SK-N-SH (cell line): ENCODE data around the gene REEP1. TPM values are rescaled to one million over a fixed set of nuclear protein-coding genes. Genes with fewer than 3 reads are reported as not detected.

ENCODE experiments used
- CTCF ChIA-PET: fragments of 300-600, 350-600 bp; formaldehyde crosslinking; extraction: SDS; loops from one replicate; lab custom pipeline; 2021; lab: Yijun Ruan, JAX
- POLR2A ChIA-PET: fragments of 350-600 bp; sonication (Branson Sonifier 250); formaldehyde crosslinking; extraction: SDS; loops from one replicate; lab custom pipeline; 2020; ENCODE audit warnings: antibody characterized with exemption, inconsistent platforms; lab: Yijun Ruan, JAX
- DNase-seq: peaks from one replicate; pipeline ENCODE4 v3.0.0; 2012
- H2AFZ ChIP-seq: fragments of 200-600 bp; sonication (generic); 2 replicates; pipeline ENCODE4 v1.8.1; 2016; ENCODE audit warnings: antibody characterized with exemption, mild to moderate bottlenecking, low read depth
- H3F3A ChIP-seq: fragments of 200-600 bp; sonication (generic); replicated peaks from 2 replicates; pipeline ENCODE3; 2016; ENCODE audit warnings: antibody characterized with exemption, mild to moderate bottlenecking; ENCODE audit not compliant: insufficient read depth
- H3K27ac ChIP-seq, 2 experiments: fragments of 200-500 bp in 1 of 2; fragments of 200-600 bp in 1 of 2; sonication (Bioruptor generic) in 1 of 2; sonication (generic), shearing (Covaris generic) in 1 of 2; 2 replicates each; pipeline versions ENCODE4 v1.5.1 to v1.6.1; 2014 to 2016; ENCODE audit warnings: low read depth in 2 of 2, inconsistent platforms in 1 of 2, low read length in 1 of 2, mild to moderate bottlenecking in 1 of 2, mixed read lengths in 1 of 2
- H3K27me3 ChIP-seq: fragments of 200-600 bp; sonication (generic), shearing (Covaris generic); 2 replicates; pipeline ENCODE4 v1.6.1; 2016; ENCODE audit warnings: mixed run types; ENCODE audit not compliant: insufficient read depth
- H3K36me3 ChIP-seq, 2 experiments: fragments of 200-500 bp in 1 of 2; fragments of 200-600 bp in 1 of 2; sonication (Bioruptor generic) in 1 of 2; sonication (generic) in 1 of 2; replicated peaks in 1 of 2; 2 replicates each; pipeline versions ENCODE3 to v1.5.1; 2014 to 2016; ENCODE audit warnings: low read length in 1 of 2, mild to moderate bottlenecking in 1 of 2; ENCODE audit not compliant: insufficient read depth in 2 of 2, control insufficient read depth in 1 of 2
- H3K4me1 ChIP-seq, 2 experiments: fragments of 200-500 bp in 1 of 2; fragments of 200-600 bp in 1 of 2; sonication (Bioruptor generic) in 1 of 2; sonication (generic), shearing (Covaris generic) in 1 of 2; 2 replicates each; pipeline versions ENCODE4 v1.5.1 to v1.6.1; 2014 to 2016; ENCODE audit warnings: low read depth in 1 of 2, low read length in 1 of 2, mixed run types in 1 of 2; ENCODE audit not compliant: insufficient read depth in 2 of 2, control insufficient read depth in 1 of 2
- H3K4me2 ChIP-seq: fragments of 200-600 bp; sonication (generic), shearing (Covaris generic); 2 replicates; pipeline ENCODE4 v1.6.1; 2017; ENCODE audit warnings: mixed run types
- H3K4me3 ChIP-seq, 2 experiments: fragments of 200-500 bp in 1 of 2; fragments of 200-600 bp in 1 of 2; sonication (Bioruptor generic) in 1 of 2; sonication (generic), shearing (Covaris generic) in 1 of 2; 2 replicates each; pipeline versions ENCODE4 v1.5.1 to v1.8.1; 2014 to 2016; ENCODE audit warnings: low read depth in 2 of 2, inconsistent platforms in 1 of 2, low read length in 1 of 2, mild to moderate bottlenecking in 1 of 2, mixed read lengths in 1 of 2, moderate library complexity in 1 of 2
- H3K79me2 ChIP-seq: fragments of 200-600 bp; sonication (generic); 2 replicates; pipeline ENCODE4 v1.8.1; 2017; ENCODE audit warnings: mild to moderate bottlenecking; ENCODE audit not compliant: insufficient read depth
- H3K9ac ChIP-seq: fragments of 200-600 bp; sonication (generic); 2 replicates; pipeline ENCODE4 v1.6.1; 2017; ENCODE audit warnings: mixed run types
- H3K9me2 ChIP-seq: fragments of 200-600 bp; sonication (generic); 2 replicates; pipeline ENCODE4 v1.6.1; 2017; ENCODE audit warnings: mixed run types
- H3K9me3 ChIP-seq: fragments of 200-600 bp; sonication (generic); 2 replicates; pipeline ENCODE4 v1.6.1; 2017; ENCODE audit warnings: mixed run types, mild to moderate bottlenecking, moderate library complexity
- H4K20me1 ChIP-seq: fragments of 200-600 bp; sonication (generic); 2 replicates; pipeline ENCODE4 v1.6.1; 2017; ENCODE audit warnings: mild to moderate bottlenecking, mixed run types; ENCODE audit not compliant: insufficient read depth
- EP300 ChIP-seq, 2 experiments: IDR thresholded peaks; 2 replicates each; pipeline versions ENCODE4 v1.4.0 to v1.6.1; 2012; ENCODE audit warnings: borderline replicate concordance in 1 of 2, low read depth in 1 of 2, low read length in 1 of 2
- FOXM1 ChIP-seq: IDR thresholded peaks from 2 replicates; pipeline ENCODE4 v1.4.0; 2012; ENCODE audit warnings: low read depth, mild to moderate bottlenecking
- IRF3 ChIP-seq: fragments of 150-350 bp; IDR thresholded peaks from 2 replicates; pipeline ENCODE4 v1.6.1; 2016; ENCODE audit warnings: mild to moderate bottlenecking, low read depth, low read length
- JUND ChIP-seq: IDR thresholded peaks from 2 replicates; pipeline ENCODE4 v1.4.0; 2012
- MAX ChIP-seq: IDR thresholded peaks from 2 replicates; pipeline ENCODE4 v1.4.0; 2012; ENCODE audit warnings: low read depth
- MEF2A ChIP-seq: IDR thresholded peaks from 2 replicates; pipeline ENCODE4 v1.4.0; 2012; ENCODE audit warnings: low read depth, borderline replicate concordance
- MXI1 ChIP-seq: IDR thresholded peaks from 2 replicates; pipeline ENCODE4 v1.6.1; 2012; ENCODE audit warnings: mild to moderate bottlenecking, low read depth, low read length, improper control_type of control experiment
- NRF1 ChIP-seq: IDR thresholded peaks from 2 replicates; pipeline ENCODE4 v1.6.1; 2012; ENCODE audit warnings: low read depth, mild to moderate bottlenecking, low read length
- PBX3 ChIP-seq: IDR thresholded peaks from 2 replicates; pipeline ENCODE4; 2012
- RAD21 ChIP-seq: IDR thresholded peaks from 2 replicates; pipeline ENCODE4 v1.6.1; 2012; ENCODE audit warnings: mild to moderate bottlenecking, low read length
- RCOR1 ChIP-seq: fragments of 150-350 bp; IDR thresholded peaks from 2 replicates; pipeline ENCODE4 v1.6.1; 2017; ENCODE audit warnings: antibody characterized with exemption, low read length
- RXRA ChIP-seq: IDR thresholded peaks from 2 replicates; pipeline ENCODE4 v1.4.0; 2012; ENCODE audit warnings: low read depth, mild to moderate bottlenecking, borderline replicate concordance
- SIN3A ChIP-seq: IDR thresholded peaks from 2 replicates; pipeline ENCODE4 v1.6.1; 2012; ENCODE audit warnings: low read depth, mild to moderate bottlenecking, low read length, moderate library complexity, borderline replicate concordance
- SMC3 ChIP-seq: IDR thresholded peaks from 2 replicates; pipeline ENCODE4 v1.6.1; 2012; ENCODE audit warnings: low read depth, low read length, improper control_type of control experiment
- TAF1 ChIP-seq: IDR thresholded peaks from 2 replicates; pipeline ENCODE4 v1.6.1; 2012; ENCODE audit warnings: low read depth, mild to moderate bottlenecking, low read length, moderate library complexity, borderline replicate concordance
- USF1 ChIP-seq: IDR thresholded peaks from 2 replicates; pipeline ENCODE4 v1.4.0; 2012; ENCODE audit warnings: low read depth, borderline replicate concordance
- YY1 ChIP-seq: IDR thresholded peaks from 2 replicates; pipeline ENCODE4 v1.4.0; 2012; ENCODE audit warnings: low read depth, mild to moderate bottlenecking
- whole genome bisulfite sequencing: methylation state at CpG from one replicate; pipeline ENCODE4 v1.1.6; 2017; ENCODE audit warnings: low lambda C conversion rate; 5-methylcytosine and 5-hydroxymethylcytosine counted together
- polyA plus RNA-seq, 3 experiments: library from polyadenylated mRNA; depleted of rRNA; stranded (reverse); fragments of >200 nt; gene quantifications; 2 replicates each; pipeline ENCODE4 v1.2.3, GENCODE V29; 2012

The REEP1 gene
- polyA plus RNA-seq, 1 of the 3 experiments (the other 2 are of a cell fraction), result 0.13 TPM

- CTCF ChIA-PET, result interaction anchor here (4.7 to 6.4 kb wide), 2 partner anchors 62 to 145 kb away, joined by 31 to 150 read pairs; no protein-coding TSS in a partner anchor
- DNase-seq, result no peak
- no peak overlapping the region for H2AFZ ChIP-seq
These were observed 112.6 kb downstream of the REEP1 start for GRCh38 chr2:86224645-86225355.

DNA sequence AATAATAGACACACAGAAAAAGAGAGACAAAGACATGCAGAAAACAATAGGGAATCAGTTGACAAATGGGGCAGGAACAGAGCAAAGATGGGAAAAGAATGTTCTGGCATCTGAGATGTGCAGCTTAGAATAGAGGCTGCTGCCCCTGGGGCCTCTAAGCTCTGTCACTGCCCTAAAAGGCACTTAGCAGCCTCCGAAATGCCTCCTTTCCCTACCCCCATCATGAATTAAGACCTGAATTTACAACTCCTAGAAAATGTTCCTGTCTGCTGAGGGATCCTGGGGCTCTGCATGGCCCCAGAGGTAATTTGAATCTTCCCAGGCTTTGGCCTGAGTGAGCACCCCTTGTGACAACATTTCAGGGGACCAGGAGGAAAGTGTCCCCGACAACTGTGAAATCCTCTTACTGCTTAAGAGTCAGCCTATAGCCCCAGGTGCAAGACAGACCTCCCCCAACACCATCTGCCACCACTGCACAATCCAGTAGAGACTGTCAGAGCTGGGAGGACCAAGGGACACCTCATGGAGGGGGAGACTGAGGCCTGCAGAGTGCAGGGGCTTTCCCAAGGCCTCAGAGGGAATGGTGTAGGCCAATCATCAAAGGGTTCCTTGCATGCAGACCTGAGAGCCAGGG, 113.4 kb downstream of the REEP1 start:
- Histone ChIP-seq H3K9ac (no peak overlapping the region), H4K20me1 (no peaks in the 10 kb centered on the region), H3K27me3 (no peaks in the 10 kb centered on the region), H3K27ac (peak overlapping the region in 1 of 2 experiments; percentile 31; a peak in 2 of 4 replicates), H3K4me1 (peaks cover 6 to 27% of the 10 kb centered on the region in 2 experiments; a peak in 2 of 4 replicates), H3K4me3 (no peak overlapping the region), H3K79me2 (no peaks in the 10 kb centered on the region), H3K9me2 (no peaks in the 10 kb centered on the region), H3K4me2 (no peak overlapping the region; the same call in 1 of the 2 replicates), H3F3A (no peaks in the 10 kb centered on the region), H3K9me3 (no peaks in the 10 kb centered on the region), H3K36me3 (no peaks in the 10 kb centered on the region), H2AFZ (peak overlapping the region; percentile 59)
- WGBS, result 89% methylated on average over 2 of the region's 2 CpGs
- no peak for DNase-seq
- TF ChIP-seq RCOR1, result no peak
- no peak for TF ChIP-seq PBX3
- TF ChIP-seq TAF1, result no peak
- no peak for TF ChIP-seq IRF3
- no peak for TF ChIP-seq RAD21
- no peak for TF ChIP-seq MAX
- no peak for TF ChIP-seq FOXM1
- POLR2A ChIA-PET, result interaction anchor here (1.5 kb wide), 1 partner anchor 26 kb away, joined by 4 read pairs; no protein-coding TSS in a partner anchor
- CTCF ChIA-PET, result interaction anchor here (4.7 to 6.4 kb wide), 2 partner anchors 63 to 145 kb away, joined by 31 to 150 read pairs; no protein-coding TSS in a partner anchor

More at GRCh38 chr2:86224645-86225355, 112.6 kb downstream of the REEP1 start:
- H3K4me2 ChIP-seq, result no peak overlapping the region
- POLR2A ChIA-PET, result no interaction called here
- H3K9me3 ChIP-seq, result no peaks in the 10 kb centered on the region
- TF ChIP-seq NRF1 (no peak), PBX3 (no peak), USF1 (no peak), SMC3 (no peak), YY1 (no peak), SIN3A (no peak), JUND (no peak), EP300 (IDR thresholded peaks at IDR 0.05; ENCODE audit: borderline replicate concordance in 1 of 2, low read depth in 1 of 2, low read length in 1 of 2) (no peak), RXRA (no peak), MXI1 (no peak), MEF2A (no peak)
- 71% methylated on average over 5 of the region's 9 CpGs for WGBS
- no peak overlapping the region for H3K9ac ChIP-seq
- H3K4me1 ChIP-seq, result peaks cover 6 to 27% of the 10 kb centered on the region in 2 experiments; a peak in 2 of 4 replicates
- H3F3A ChIP-seq, result no peaks in the 10 kb centered on the region
- H3K27ac ChIP-seq, result no peak overlapping the region; a peak in 1 of 4 replicates
- H4K20me1 ChIP-seq, result no peaks in the 10 kb centered on the region
- no peaks in the 10 kb centered on the region for H3K27me3 ChIP-seq
- no peak overlapping the region for H3K4me3 ChIP-seq
- no peaks in the 10 kb centered on the region for H3K36me3 ChIP-seq
- no peaks in the 10 kb centered on the region for H3K79me2 ChIP-seq
- H3K9me2 ChIP-seq, result no peaks in the 10 kb centered on the region
